Measurements from ENCODE around the gene PDIK1L. TPM values are rescaled to one million over a fixed set of nuclear protein-coding genes. Genes with fewer than 3 reads are reported as not detected.
A peak's percentile ranks its signal among the peaks of the same experiment; 100 is the strongest.

Gene PDIK1L
- total and polyA plus RNA-seq, 9 of the 15 experiments (the other 6 are each of a cell fraction or from before 2014, with no cell fraction given), result 12.8 to 30.2 (median 21.5) TPM

DNA sequence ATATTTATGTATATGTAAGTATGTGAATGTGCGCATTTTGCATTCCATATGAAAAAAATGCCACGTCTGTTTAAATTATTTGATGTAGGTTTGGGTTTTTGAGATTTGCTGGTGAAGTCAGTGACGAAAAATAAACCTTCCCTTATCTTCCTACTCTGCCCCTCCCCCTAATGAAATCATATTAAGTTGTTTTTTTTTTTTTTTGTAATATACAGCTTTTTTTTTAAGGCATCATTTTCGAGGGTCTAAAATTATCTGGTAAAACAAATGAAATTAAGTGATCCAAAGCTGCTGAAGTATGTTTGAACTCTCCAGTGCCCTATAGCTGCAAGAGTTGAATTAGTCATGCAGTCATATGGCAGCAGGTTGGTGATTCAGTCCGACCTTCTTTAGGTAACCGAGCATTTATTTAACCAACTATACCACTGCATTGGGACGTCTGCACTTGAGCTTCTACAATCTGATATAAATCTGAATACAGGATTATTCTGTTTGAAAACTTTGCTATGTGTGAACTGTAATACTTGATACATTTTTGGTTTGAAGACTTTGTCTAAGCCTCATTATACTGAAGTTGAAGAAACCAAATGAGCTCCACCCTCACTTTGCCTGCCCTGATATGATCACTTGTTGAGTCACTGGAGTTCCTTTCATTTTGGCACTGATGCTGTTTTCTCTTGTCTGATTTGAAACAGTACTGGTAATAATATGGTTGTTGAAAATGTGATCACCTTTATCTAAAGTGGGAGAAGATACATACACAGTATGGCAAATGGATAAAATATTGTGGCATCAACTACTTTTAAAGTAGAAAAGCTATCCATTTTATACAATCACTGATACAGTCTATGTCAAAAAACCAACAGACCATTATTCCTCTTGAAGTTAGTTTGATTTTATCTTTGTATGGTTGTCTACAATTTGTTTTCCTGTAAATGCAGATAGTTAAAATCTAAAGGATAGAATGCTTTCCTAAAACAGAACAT lies 11.7 kb downstream of the PDIK1L start:
- BruUV-seq (replicated peaks), result no TSS peak
- Histone ChIP-seq H3K36me3 (ENCODE audit: control insufficient read depth, insufficient read depth, low read length) (peaks cover 55% of the 10 kb centered on the region), H3K9me1 (ENCODE audit: control insufficient read depth, insufficient read depth, low read length) (no peaks in the 10 kb centered on the region), H4K20me1 (replicated peaks; ENCODE audit: control insufficient read depth, insufficient read depth, low read length) (no peaks in the 10 kb centered on the region), H3K4me3 (no peak overlapping the region), H3K79me2 (ENCODE audit: control insufficient read depth, insufficient read depth, low read length) (peaks cover 81% of the 10 kb centered on the region), H2AFZ (ENCODE audit: low read depth, low read length) (peak overlapping the region; percentile 63), H3K9ac (ENCODE audit: insufficient read depth in 1 of 2, low read depth in 2 of 2, low read length in 2 of 2) (peak overlapping the region in 1 of 2 experiments; percentile 97; a peak in 2 of 4 replicates), H3K9me3 (replicated peaks; ENCODE audit: control insufficient read depth, insufficient read depth, low read depth, low read length) (no peaks in the 10 kb centered on the region), H3K27me3 (ENCODE audit: control insufficient read depth in 2 of 2, insufficient read depth in 2 of 2, low read length in 2 of 2) (no peaks in the 10 kb centered on the region), H3K4me2 (ENCODE audit: insufficient read depth, low read length) (peak overlapping the region; percentile 68), H3K27ac (ENCODE audit: extremely low read depth, low read depth, low read length) (peak overlapping the region; percentile 99), H3K4me1 (replicated peaks in 1 of 2; ENCODE audit: control insufficient read depth in 2 of 2, insufficient read depth in 2 of 2, low read length in 2 of 2) (peaks cover 21 to 66% of the 10 kb centered on the region in 2 experiments)
- in situ Hi-C loops (cut with MboI), result no loop called here
- intact Hi-C loops (cut with micrococcal nuclease), result no loop called here
- ChIA-PET CTCF (ENCODE audit: low intra/inter-chr PET ratio) (interaction anchor here (0.5 to 0.6 kb wide), 2 partner anchors 19 to 522 kb away, joined by 3 to 7 read pairs; no protein-coding TSS in a partner anchor), POLR2A (interaction anchor here (0.7 to 13.3 kb wide), 14 partner anchors 9 to 228 kb away, joined by 3 to 237 read pairs (median 3); partner anchors contain the start of genes EXTL1 and PDIK1L)
- peak; percentile 78 for FAIRE-seq
- ATAC-seq, result peak; percentile 57
- DNase-seq (ENCODE audit: extremely low read depth in 1 of 4, low spot score in 3 of 4), result peak in 3 of 4 experiments; percentile 37 to 82 (median 70)
- 18% methylated on average over 7 of the region's 7 CpGs for WGBS (ENCODE audit: insufficient coverage, low coverage, missing lambda C conversion rate)
- no peak for TF ChIP-seq MAX (CRISPR knock-in tag; IDR thresholded peaks at IDR 0.05)
- TF ChIP-seq, protein P1, sequence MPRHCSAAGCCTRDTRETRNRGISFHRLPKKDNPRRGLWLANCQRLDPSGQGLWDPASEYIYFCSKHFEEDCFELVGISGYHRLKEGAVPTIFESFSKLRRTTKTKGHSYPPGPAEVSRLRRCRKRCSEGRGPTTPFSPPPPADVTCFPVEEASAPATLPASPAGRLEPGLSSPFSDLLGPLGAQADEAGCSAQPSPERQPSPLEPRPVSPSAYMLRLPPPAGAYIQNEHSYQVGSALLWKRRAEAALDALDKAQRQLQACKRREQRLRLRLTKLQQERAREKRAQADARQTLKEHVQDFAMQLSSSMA (CRISPR knock-in tag; IDR thresholded peaks at IDR 0.05), result no peak
- TF ChIP-seq TSC22D4 (tag; IDR thresholded peaks at IDR 0.05), result no peak
- peak; percentile 34; the same call in 1 of the 2 replicates for TF ChIP-seq ZNF316 (IDR thresholded peaks at IDR 0.05)
- TF ChIP-seq HDAC1 (IDR thresholded peaks at IDR 0.05), result peak in 1 of 2 experiments; percentile 62; a peak in 1 of 4 replicates
- peak in 1 of 2 experiments; percentile 4; a peak in 2 of 4 replicates for TF ChIP-seq TBL1XR1 (IDR thresholded peaks at IDR 0.05; ENCODE audit: low read length in 2 of 2)
- TF ChIP-seq SMAD3 (CRISPR knock-in tag; conservative IDR thresholded peaks at IDR 0.05), result 0 out of 2 replicates have a peak, but pooled peaks have one; percentile 43
- no peak for TF ChIP-seq ZNF778 (CRISPR knock-in tag; IDR thresholded peaks at IDR 0.05)
- TF ChIP-seq ZNF77 (CRISPR knock-in tag; IDR thresholded peaks at IDR 0.05), result no peak
- TF ChIP-seq, protein P2, sequence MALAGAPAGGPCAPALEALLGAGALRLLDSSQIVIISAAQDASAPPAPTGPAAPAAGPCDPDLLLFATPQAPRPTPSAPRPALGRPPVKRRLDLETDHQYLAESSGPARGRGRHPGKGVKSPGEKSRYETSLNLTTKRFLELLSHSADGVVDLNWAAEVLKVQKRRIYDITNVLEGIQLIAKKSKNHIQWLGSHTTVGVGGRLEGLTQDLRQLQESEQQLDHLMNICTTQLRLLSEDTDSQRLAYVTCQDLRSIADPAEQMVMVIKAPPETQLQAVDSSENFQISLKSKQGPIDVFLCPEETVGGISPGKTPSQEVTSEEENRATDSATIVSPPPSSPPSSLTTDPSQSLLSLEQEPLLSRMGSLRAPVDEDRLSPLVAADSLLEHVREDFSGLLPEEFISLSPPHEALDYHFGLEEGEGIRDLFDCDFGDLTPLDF (CRISPR knock-in tag; IDR thresholded peaks at IDR 0.05), result no peak; the same call in 1 of the 2 replicates
- no peak for TF ChIP-seq RBBP5 (IDR thresholded peaks at IDR 0.05; ENCODE audit: borderline replicate concordance, insufficient read depth, low read length, poor library complexity, severe bottlenecking)
- TF ChIP-seq ESRRA (IDR thresholded peaks at IDR 0.05; ENCODE audit: borderline replicate concordance, low read depth), result 0 out of 2 replicates have a peak, but pooled peaks have one; percentile 11
- peak; percentile 85 for TF ChIP-seq SMARCB1 (IDR thresholded peaks at IDR 0.05; ENCODE audit: insufficient read length, low read depth)
- no peak for TF ChIP-seq ZNF232 (CRISPR knock-in tag; IDR thresholded peaks at IDR 0.05)
- TF ChIP-seq ZBTB43 (CRISPR knock-in tag; IDR thresholded peaks at IDR 0.05), result no peak
- 0 out of 2 replicates have a peak, but pooled peaks have one; percentile 10 for TF ChIP-seq TEAD2 (tag; IDR thresholded peaks at IDR 0.05)
